Ovary (tissue), 9 donors: ENCODE data around the gene CCDC188. TPM values are rescaled to one million over a fixed set of nuclear protein-coding genes. Genes with fewer than 3 reads are reported as not detected.

Source experiments
- DNase-seq, 5 donors: peaks; one replicate each; pipeline ENCODE4 v3.0.0-alpha.2; 2019 to 2020
- H3K27ac ChIP-seq, 2 donors: fragments of 200-600 bp; one replicate each; pipeline versions ENCODE4 v1.5.1 to v1.8.0; 2019 to 2022
- H3K27me3 ChIP-seq: fragments of 200-600 bp; one replicate; pipeline ENCODE4 v1.8.0; 2022
- H3K36me3 ChIP-seq: fragments of 200-600 bp; sonication (generic); one replicate; pipeline ENCODE4 v1.5.1; 2019
- H3K4me1 ChIP-seq: one replicate; pipeline ENCODE4 v1.8.1; 2013; ENCODE audit warnings: mild to moderate bottlenecking, moderate library complexity; ENCODE audit not compliant: insufficient read depth
- H3K4me3 ChIP-seq: fragments of 200-600 bp; sonication (generic); one replicate; pipeline ENCODE4 v1.5.1; 2017
- H3K9me3 ChIP-seq, 2 donors: fragments of 200-600 bp in 1 of 2; sonication (generic) in 1 of 2; one replicate each; pipeline versions ENCODE4 v1.5.1 to v1.8.1; 2013 to 2019; ENCODE audit warnings: mild to moderate bottlenecking in 1 of 2, moderate library complexity in 1 of 2
- EP300 ChIP-seq: sonication (generic); formaldehyde crosslinking; IDR thresholded peaks from one replicate; pipeline ENCODE4 v1.6.1; 2017; ENCODE audit warnings: antibody characterized with exemption
- POLR2A ChIP-seq: fragments of 450-650 bp; IDR thresholded peaks from one replicate; pipeline ENCODE4 v1.6.1; 2017; ENCODE audit warnings: antibody characterized with exemption, mild to moderate bottlenecking, moderate library complexity
- WGBS, 3 donors: extraction: QIAGEN DNeasy Blood & Tissue Kit in 1 of 3; methylation state at CpG; one replicate each; pipeline versions ENCODE4 v1.1.5 to v1.1.7; 2013 to 2017; 5-methylcytosine and 5-hydroxymethylcytosine counted together
- intact Hi-C, 4 donors: fragments of 100-400 bp; cut with DNase I; formaldehyde crosslinking; loops; one replicate each; pipeline versions ENCODE4 v1.11.0 to v1.15.1; 2022 to 2023
- polyA plus RNA-seq, 2 donors: library from polyadenylated mRNA; stranded (reverse); fragments of 200-250 nt in 1 of 2; fragments of 350-450 nt in 1 of 2; fragmentation: Illumina TruSeq in 1 of 2; extraction: RNeasy Lipid Tissue Mini Kit (QIAGEN cat#74804) in 1 of 2; gene quantifications; one replicate each; pipeline ENCODE4 v1.2.3, GENCODE V29; 2013 to 2014
- total RNA-seq, 7 donors: library from RNA; depleted of rRNA in 2 of 7; stranded (reverse); fragments of >200 nt in 2 of 7; fragmentation: NEBNext Ultra II Directional in 3 of 7; extraction: Animal tissue kit (Norgen Biotek cat#: 25700) in 3 of 7; gene quantifications; one replicate each; pipeline versions ENCODE4 v1.1.0 to v1.2.4, GENCODE V29; 2016 to 2023
- TF ChIP-seq, protein P1 (sequence below), 3 donors: fragments of 450-650 bp in 2 of 3; fragments of 200-600 bp in 1 of 3; IDR thresholded peaks; one replicate each; pipeline versions ENCODE4 v1.5.1 to v1.8.0; 2016 to 2022; ENCODE audit warnings: antibody characterized with exemption in 3 of 3, mild to moderate bottlenecking in 1 of 3
- donor health status: DM: no; HTN: no; CAD: no; lungs with moderate emphysema.
- donor health status: DM: no; HTN: no; CAD: no.
- donor health status: Bipolar disorder and iron deficiency.
- donor health status: DM: yes; HTN: yes; CAD: no.
- donor health status: DM: no; HTN: no; CAD: no.
- donor health status: DM: yes; HTN: yes; CAD: no.

Gene CCDC188
- total and polyA plus RNA-seq, 9 donors: 0.27 to 1.1 (median 0.42) TPM; not detected in 1

DNA sequence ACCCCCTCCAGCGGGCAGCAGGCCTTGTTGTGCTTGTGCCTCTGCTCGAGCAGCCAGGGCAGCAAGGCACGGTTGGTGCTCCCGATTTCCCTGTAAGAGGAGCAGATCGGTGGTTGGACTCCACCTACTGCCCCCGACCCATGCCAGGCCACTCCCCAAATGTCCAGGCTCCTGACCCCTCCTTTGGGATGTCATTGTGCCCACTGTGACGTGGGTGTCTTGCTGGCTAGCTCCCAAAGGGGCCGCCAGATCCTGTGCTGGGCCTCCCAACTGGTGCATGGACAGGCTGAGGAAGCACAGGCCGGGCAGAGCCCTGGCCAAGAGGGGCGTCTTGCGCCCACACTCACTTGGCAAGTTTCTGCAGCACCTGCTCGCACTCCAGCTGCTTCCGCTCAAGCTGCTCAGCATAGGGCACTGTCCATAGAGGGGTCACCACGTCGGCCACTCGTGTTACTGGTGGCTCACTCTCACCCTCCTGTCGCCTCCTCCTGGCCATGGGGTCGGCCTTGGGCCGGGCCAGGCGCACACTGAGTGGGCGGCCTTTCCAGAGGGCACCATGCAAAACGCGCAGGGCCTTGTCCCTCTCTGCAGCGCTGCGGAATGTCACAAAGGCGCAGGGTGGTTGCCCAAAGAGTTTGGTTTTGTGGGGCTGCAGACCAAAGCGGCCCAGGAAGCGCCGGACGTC lies 35.0 kb downstream of the CCDC188 start, which contains the start of gene RANBP1:
RANBP1 (plus strand) TSS at position 414 of the 685 bp plus-strand sequence; CDS start at position 495, 81 bp downstream.
- Histone ChIP-seq H3K4me3 (peak within 1 kb of the TSS; percentile 81), H3K27me3 (no peaks in the 10 kb centered on the region), H3K36me3 (peaks cover 2% of the 10 kb centered on the region), H3K9me3 (no peaks in the 10 kb centered on the region), H3K4me1 (peaks cover 10% of the 10 kb centered on the region), H3K27ac (peak within 1 kb of the TSS; percentile 66 to 75)
- TF ChIP-seq, protein P1, sequence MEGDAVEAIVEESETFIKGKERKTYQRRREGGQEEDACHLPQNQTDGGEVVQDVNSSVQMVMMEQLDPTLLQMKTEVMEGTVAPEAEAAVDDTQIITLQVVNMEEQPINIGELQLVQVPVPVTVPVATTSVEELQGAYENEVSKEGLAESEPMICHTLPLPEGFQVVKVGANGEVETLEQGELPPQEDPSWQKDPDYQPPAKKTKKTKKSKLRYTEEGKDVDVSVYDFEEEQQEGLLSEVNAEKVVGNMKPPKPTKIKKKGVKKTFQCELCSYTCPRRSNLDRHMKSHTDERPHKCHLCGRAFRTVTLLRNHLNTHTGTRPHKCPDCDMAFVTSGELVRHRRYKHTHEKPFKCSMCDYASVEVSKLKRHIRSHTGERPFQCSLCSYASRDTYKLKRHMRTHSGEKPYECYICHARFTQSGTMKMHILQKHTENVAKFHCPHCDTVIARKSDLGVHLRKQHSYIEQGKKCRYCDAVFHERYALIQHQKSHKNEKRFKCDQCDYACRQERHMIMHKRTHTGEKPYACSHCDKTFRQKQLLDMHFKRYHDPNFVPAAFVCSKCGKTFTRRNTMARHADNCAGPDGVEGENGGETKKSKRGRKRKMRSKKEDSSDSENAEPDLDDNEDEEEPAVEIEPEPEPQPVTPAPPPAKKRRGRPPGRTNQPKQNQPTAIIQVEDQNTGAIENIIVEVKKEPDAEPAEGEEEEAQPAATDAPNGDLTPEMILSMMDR (IDR thresholded peaks at IDR 0.05): no peak
- TF ChIP-seq POLR2A: no peak
- no peak for TF ChIP-seq EP300
- intact Hi-C loops: loop anchor here in 1 of 4 donors (10.0 kb wide), 1 partner anchor 151 kb away; no protein-coding TSS in a partner anchor
- WGBS, 3 donors: 53 to 68% (median 60%) methylated on average over 24 to 30 of the region's 30 CpGs
- peak in 1 of 5 donors; percentile 48 for DNase-seq

DNA sequence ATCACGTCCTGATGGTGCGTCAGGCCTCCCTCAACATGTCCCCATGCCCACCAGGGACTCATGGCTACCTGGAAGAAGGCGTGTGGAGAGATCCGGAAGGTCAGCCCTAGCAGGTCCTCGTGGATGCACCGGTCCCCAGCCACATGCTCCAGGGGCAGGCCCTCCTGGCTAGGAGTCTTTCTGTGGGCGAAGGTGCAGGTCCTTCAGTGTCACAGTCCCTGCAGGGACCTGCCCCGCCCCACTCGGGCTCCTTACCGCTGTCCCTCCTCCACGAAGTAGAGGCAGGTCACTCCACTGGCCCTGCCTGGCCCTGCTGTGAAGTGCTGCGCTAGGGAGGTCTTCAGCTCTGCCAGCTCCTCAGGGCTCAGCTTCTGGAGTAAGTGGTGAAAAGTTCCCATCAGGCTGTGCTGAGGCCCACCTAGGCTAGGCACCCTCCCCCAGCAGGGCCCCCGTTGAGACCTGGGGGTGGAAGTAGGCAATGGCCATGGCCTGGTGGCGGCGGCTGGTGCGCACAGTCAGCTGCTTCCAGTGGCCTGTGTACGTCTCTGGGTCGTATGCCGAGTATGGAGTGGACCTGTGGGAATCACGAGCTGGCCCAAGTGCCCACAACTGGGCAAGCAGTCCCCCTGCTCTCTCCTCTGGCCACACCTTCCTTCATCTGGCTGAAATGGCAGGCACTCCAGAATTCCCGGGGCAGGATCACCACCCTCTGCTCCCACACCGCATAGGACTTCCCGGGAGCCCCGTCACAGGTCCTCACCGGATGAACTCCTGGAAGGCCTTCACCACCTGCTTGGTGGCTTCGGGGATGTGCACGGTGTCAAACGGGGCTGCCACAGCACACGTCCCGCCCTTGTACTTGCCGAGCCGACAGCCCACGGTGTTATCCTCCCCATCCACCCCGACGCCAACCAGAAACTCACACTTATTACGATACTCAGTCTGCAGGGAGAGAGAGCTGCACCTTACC lies 36.1 kb downstream of the CCDC188 start:
- no peak overlapping the region for H3K4me3 ChIP-seq
- H3K9me3 ChIP-seq: no peaks in the 10 kb centered on the region
- peaks cover 10% of the 10 kb centered on the region for H3K4me1 ChIP-seq
- H3K27me3 ChIP-seq: no peaks in the 10 kb centered on the region
- WGBS, 3 donors: 83 to 87% (median 85%) methylated on average over 36 of the region's 36 CpGs
- TF ChIP-seq, protein P1 (IDR thresholded peaks at IDR 0.05): no peak
- TF ChIP-seq EP300: no peak
- no peak for TF ChIP-seq POLR2A
- peaks cover 4% of the 10 kb centered on the region for H3K36me3 ChIP-seq
- DNase-seq: peak in 2 of 5 donors; percentile 30 to 35
- no peak overlapping the region for H3K27ac ChIP-seq
- intact Hi-C loops: loop anchor here in 1 of 4 donors (10.0 kb wide), 1 partner anchor 150 kb away; no protein-coding TSS in a partner anchor

DNA sequence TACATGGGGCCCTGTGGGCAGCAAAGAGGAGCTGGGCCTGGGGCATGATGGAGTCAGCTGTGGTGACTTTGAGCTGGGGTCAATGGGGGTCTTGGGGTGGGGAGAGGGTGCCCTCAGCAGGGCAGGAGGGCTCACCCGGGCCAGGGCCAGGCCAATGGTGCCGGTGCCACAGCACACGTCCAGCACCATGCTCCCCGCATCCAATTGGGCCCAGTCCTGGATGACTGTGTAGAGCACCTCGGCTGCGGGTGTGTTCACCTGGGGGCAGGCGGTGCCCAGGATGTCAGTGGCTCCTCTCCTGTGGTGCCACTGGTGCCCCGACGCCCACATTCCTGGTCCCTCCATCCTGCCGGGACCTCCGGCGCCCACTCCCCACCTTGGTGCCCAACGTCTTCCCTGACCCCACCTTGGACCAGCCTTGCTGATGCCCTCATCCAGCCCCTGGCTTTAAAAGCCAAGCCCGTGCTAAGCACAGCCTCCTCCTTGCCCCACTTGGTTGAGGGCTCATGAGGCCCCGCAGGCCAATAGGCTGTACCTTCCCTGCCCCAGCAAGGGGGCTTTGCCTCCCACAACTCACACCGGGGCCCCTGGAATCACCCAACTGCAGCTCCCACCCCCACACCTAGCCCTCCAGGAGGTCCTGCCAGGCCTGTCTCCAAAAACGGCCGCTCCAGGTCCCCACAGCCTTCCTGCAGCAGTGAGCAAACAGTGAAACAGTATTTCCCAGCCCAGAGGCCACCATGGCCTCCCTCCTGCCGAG lies 37.1 kb downstream of the CCDC188 start:
- Histone ChIP-seq H3K4me1 (peaks cover 8% of the 10 kb centered on the region), H3K4me3 (no peak overlapping the region), H3K36me3 (peaks cover 4% of the 10 kb centered on the region), H3K27ac (no peak overlapping the region), H3K27me3 (no peaks in the 10 kb centered on the region), H3K9me3 (no peaks in the 10 kb centered on the region)
- TF ChIP-seq POLR2A (no peak), EP300 (no peak)
- TF ChIP-seq, protein P1 (IDR thresholded peaks at IDR 0.05): no peak
- peak in 2 of 5 donors; percentile 26 to 28 for DNase-seq
- intact Hi-C loops: loop anchor here in 1 of 4 donors (10.0 kb wide), 1 partner anchor 149 kb away; no protein-coding TSS in a partner anchor
- 77 to 81% (median 79%) methylated on average over 19 of the region's 19 CpGs for WGBS, 3 donors
